UCSD-AML1 (cell line): ENCODE results near the gene OR52W1.
"Not testable (repeated sequence)": the region's sequence is repeated elsewhere in the genome, so short reads cannot be mapped to it uniquely, and the experiment has no call there.

Source experiments
- DNase-seq: peaks from one replicate; lab custom pipeline; 2025; ENCODE audit not compliant: unreplicated experiment; lab: John Stamatoyannopoulos, UW

OR52W1 gene

GRCh38 chr11:6216501-6216900, 17.5 kb downstream of the OR52W1 start:
- DNase-seq, result no peak

- no peak for DNase-seq
Measured at GRCh38 chr11:6217722-6218121, 18.7 kb downstream of the OR52W1 start.

GRCh38 chr11:6219359-6219758, 20.3 kb downstream of the OR52W1 start:
- DNase-seq, result no peak

DNA sequence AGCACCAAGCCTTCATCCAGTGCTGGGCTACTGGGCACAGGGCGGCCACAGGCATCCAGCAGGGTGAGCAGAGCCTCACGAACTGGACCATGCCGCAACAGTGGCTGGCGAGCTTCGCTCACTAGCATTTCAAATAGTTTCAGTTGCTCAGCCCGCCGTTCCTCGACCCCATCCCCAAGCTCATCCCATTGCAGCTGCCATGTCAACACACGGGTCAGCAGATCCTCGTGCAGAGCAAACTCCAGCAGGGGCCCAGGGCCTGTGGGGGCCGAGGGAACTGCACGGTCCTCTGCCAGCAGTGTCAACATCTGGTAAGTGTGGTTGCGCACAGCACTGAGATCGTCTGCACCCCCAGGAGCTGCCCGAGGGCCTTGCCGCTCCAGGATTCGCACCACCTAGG, 24.8 kb downstream of the OR52W1 start:
- no peak for DNase-seq

GRCh38 chr11:6224421-6224820, 25.4 kb downstream of the OR52W1 start:
- DNase-seq, result no peak

DNA sequence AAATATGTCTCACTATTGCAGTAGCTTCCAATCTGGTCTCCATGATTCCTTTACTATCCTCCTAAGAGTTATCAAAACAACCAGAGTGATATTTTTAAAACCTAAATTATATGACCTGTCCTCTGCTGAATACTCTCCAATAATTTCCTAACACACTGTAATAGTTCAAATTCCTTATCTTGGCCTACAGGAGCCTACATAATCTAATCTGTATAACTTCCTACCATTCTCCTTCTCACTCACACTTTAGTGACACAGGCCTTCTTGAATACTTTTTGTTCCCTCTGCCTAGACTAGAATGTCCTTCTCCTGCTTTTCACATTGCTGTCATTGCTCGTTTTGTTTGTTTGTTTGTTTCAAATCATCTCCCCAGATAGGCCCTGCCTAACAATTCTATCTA, 26.0 kb downstream of the OR52W1 start:
- DNase-seq, result no peak

DNA sequence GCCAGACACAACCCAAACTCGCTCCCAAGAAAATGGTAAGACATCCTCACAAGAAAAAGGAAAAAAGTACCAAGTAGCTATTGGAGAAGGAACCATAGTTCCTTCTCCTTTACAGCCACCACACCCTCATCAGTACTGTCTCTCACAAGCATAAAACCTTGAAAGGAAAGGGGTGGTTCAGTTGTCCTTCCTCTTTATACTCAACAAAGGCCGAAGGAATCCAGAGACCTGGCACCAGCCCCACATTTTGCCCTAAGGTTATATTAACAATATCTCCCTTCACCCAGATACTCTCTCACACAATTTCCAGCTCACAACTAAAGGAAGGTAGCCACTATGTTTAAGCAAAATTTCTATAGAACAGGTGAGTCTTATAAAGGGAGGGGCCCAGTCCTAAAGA, 26.9 kb downstream of the OR52W1 start:
- no peak for DNase-seq

DNA sequence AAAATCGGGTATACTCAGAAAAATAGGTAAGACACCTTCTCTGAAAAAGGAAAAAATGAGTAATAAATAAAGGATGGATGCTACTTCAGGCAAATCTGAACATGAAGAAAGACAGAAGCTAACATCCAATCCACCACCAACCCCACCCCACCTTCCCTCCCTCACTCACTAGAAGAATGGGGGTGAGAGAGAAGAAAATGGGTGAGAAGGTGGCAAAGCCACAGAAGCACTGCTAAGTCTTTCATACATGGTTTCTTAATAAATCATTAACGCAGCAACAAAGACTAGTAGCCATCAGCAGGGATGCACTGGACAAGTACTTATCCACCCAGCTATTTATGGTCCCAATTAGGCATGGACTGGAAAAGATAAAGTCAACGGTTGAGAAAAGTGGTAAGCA, 29.5 kb downstream of the OR52W1 start:
- DNase-seq, result no peak

DNA sequence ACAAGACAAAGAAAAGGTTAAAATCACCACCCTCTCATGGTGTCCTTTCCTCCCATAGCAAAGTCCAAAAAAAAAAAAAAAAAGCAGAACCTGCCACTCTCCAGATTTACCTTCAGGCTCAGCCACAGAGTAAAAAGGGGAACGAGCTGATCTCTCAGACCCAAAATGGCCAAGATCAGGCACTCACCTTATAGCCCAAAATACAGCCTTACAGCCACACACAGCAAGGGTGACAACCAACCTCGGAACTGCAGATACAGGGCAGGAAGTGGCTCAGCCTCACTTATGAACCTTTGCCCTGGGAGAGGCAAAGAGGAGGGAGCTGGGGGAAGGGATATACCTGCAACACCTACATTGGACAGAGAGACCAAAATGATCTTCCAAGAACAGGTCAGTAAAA, 30.9 kb downstream of the OR52W1 start:
- no peak for DNase-seq

- no peak for DNase-seq
Measured at GRCh38 chr11:6232899-6233298, 33.9 kb downstream of the OR52W1 start.

DNA sequence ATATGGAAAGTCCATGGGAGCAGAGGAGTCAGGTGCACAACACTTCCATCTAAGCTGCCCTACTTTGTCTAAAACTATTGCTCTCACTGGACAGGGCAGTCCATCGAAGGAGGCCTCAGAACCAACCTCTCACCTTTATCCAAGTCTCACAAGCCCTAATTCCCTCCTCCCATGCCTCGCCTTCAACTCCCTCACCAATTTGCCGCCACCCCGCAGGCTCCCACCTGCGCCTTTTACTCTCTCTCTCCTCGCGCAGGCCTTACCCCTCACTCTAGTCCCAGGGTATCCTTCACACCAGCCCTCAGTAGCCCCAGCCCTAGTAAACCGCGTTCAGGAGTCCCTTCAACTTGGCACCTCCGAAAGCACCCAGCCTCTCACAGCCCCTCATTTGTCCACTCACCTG, 35.0 kb downstream of the OR52W1 start:
- DNase-seq, result no peak

- DNase-seq, result peak; percentile 99
Measured at GRCh38 chr11:6234387-6235107, 35.5 kb downstream of the OR52W1 start, which contains the start of gene FHIP1B. FHIP1B (minus strand) TSS chr11:6234636; CDS start chr11:6224516, 10,120 bp downstream.

DNA sequence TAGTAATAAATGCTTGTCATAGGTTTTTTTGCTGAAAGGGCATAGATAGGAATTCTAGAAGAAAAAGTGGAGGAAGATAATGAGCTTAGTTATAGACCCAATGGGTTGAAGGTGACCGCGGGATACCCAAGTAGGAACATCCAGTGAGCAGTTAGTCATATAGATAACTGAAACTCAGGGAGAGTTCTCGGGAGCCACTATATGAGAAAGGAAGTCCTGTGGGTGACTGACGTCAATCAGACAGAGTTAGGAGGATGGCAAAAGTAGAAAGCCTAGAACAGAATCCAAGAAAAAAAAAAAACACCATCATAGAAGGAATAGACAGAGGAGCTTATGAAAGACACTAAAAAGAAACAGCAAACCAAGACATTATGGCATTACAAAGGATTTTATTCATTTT, 38.2 kb downstream of the OR52W1 start:
- DNase-seq, result no peak

DNA sequence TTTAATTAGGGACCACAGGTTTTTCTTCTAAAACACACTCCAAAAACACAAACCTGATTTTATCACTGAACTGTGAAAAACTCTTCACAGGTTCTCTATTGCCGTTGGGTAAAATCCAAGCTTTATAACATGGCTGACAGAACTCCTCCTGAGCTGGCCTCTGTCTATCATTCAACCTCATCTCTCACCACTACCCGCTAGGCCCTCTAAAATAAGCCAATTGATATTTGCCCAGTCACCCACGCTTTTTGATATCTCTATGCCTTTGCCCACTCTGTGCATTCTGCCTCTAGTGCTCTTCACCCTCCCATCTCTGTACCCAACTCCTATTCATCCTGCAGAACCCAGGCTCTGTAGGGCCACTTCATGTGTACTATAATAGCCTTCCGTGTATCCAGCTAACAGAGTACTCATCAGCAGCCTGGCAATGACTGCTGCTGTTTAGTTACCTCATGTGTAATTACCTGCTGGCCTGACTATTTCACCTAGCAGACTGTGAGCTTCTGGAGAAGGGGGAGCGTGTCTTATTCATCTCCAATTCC, 38.8 kb downstream of the OR52W1 start:
- no peak for DNase-seq

- DNase-seq, result no peak
Measured at GRCh38 chr11:6238902-6239301, 39.9 kb downstream of the OR52W1 start, which contains the start of gene CNGA4. CNGA4 (plus strand) TSS chr11:6239089; CDS start chr11:6239207, 118 bp downstream.

- DNase-seq, result no peak
Measured at GRCh38 chr11:6240139-6240538, 41.1 kb downstream of the OR52W1 start.

DNA sequence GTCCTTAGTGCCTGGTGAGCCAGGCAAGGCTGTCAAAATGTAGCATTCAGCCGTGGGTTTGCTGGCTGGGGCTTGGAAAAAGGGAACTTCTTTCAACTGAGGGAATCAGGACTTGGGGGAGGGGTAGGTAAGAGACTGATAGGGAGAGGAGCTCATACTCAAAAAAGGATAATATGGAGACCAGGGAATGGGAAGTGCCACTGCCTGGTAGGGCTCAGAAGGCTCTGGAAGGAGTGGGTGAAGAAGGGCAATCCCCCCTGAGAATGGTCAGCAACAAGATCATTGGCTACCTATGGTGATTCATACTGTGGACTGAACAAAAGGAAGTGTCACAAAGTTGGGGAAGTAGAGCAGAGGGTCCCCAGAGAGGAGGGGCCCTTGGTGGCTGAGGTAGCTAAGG, 41.8 kb downstream of the OR52W1 start:
- DNase-seq, result peak; percentile 24

- DNase-seq, result no peak
Measured at GRCh38 chr11:6241316-6241715, 42.3 kb downstream of the OR52W1 start.

DNA sequence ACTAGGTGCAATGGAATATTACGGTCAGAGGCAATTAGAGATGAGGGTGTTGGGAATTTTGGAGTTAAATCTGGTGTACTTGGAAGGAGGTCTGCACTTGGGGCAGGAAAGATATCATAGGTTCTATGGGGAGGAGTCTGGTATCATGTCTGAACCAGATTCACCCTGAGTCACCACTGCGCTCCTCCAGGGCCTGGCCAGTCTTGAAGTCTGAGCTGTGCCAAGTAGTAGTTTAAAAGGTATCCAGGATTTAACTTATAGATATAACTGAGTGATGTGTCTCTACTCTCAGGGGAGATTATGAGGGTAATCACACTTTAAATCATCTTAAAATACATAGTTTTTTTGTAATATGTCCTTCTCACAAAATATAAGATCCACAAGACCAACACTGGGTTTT, 46.5 kb downstream of the OR52W1 start:
- DNase-seq, result no peak

DNA sequence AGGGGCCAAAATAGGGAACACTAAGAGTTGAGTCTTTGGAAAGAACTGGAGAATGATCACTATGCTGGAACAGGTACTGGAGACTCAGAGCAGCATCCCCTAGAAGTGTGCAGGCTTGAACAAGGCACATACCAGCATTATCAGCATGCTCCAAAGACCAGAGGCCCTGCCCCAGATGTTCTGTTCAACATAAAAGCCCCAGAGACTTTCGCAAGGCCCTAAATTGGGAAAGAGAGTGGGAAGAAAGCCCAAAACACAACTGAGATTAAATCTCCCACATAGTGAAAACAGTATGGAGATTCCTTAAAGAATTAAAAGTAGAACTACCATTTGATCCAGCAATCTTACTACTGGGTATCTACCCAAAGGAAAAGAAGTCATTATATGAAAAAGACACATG, 49.2 kb downstream of the OR52W1 start:
- DNase-seq, result no peak

- not testable (repeated sequence) for DNase-seq
Measured at GRCh38 chr11:6248897-6249296, 49.9 kb downstream of the OR52W1 start.
